ENCODE results near the gene APOO.

The APOO gene

GRCh38 chrX:23907498-23908218 is at the start of gene APOO, which contains the start of gene CXorf58:
Gene APOO (minus strand): TSS chrX:23907938. CDS start chrX:23907702, 236 bp downstream.
Gene CXorf58 (plus strand): TSS chrX:23908006. CDS start chrX:23910303, 2,297 bp downstream.
- no peaks in the 10 kb centered on the region for H3K9me3 ChIP-seq (ENCODE audit: low read depth, low read length)
- peak; percentile 26 for DNase-seq (ENCODE audit: low read depth, low spot score)
- TF ChIP-seq POLR2AphosphoS5 (IDR thresholded peaks at IDR 0.05; ENCODE audit: borderline replicate concordance, low read depth, low read length) = peak; percentile 68; the same call in 1 of the 2 replicates
- TF ChIP-seq EZH2 (IDR thresholded peaks at IDR 0.05) = no peak

GRCh38 chrX:23954396-23954795 is 46.7 kb upstream of the APOO start:
- no peaks in the 10 kb centered on the region for H3K36me3 ChIP-seq (ENCODE audit: insufficient read depth, low read length)
- H3K27ac ChIP-seq = no peak overlapping the region
- H3K9me3 ChIP-seq (ENCODE audit: low read depth, low read length) = no peaks in the 10 kb centered on the region
- no peak overlapping the region for H3K4me3 ChIP-seq
- no peak for TF ChIP-seq FOXP2 (optimal IDR thresholded peaks at IDR 0.05; ENCODE audit: control extremely low read depth, extremely low read length, insufficient read depth)
- TF ChIP-seq EZH2 (IDR thresholded peaks at IDR 0.05) = no peak
- no peak for TF ChIP-seq POLR2AphosphoS5 (IDR thresholded peaks at IDR 0.05; ENCODE audit: borderline replicate concordance, low read depth, low read length)
- no peak for DNase-seq (ENCODE audit: low read depth, low spot score)
- H3K9ac ChIP-seq (ENCODE audit: insufficient read length) = no peak overlapping the region

More at GRCh38 chrX:23907498-23908218, at the start of gene APOO, which contains the start of gene CXorf58:
- H3K9ac ChIP-seq (ENCODE audit: insufficient read length) = peak within 1 kb of the TSS; percentile 80
- peak within 1 kb of the TSS; percentile 53; the same call in 1 of the 2 replicates for H3K27ac ChIP-seq
- no peaks in the 10 kb centered on the region for H3K36me3 ChIP-seq (ENCODE audit: insufficient read depth, low read length)
- peak within 1 kb of the TSS; percentile 81 for H3K4me3 ChIP-seq

- Histone ChIP-seq H3K27ac (peak overlapping the region; percentile 76; the same call in 1 of the 2 replicates), H3K9me3 (ENCODE audit: low read depth, low read length) (no peaks in the 10 kb centered on the region), H3K9ac (ENCODE audit: insufficient read length) (no peak overlapping the region), H3K36me3 (ENCODE audit: insufficient read depth, low read length) (no peaks in the 10 kb centered on the region), H3K4me3 (no peak overlapping the region; the same call in 1 of the 2 replicates)
- no peak for DNase-seq (ENCODE audit: low read depth, low spot score)
- TF ChIP-seq FOXP2 (optimal IDR thresholded peaks at IDR 0.05; ENCODE audit: control extremely low read depth, extremely low read length, insufficient read depth) (no peak), EZH2 (IDR thresholded peaks at IDR 0.05) (no peak)
Measured at GRCh38 chrX:23953908-23954269, 46.2 kb upstream of the APOO start.

- Histone ChIP-seq H3K9ac (ENCODE audit: insufficient read length) (no peak overlapping the region), H3K9me3 (ENCODE audit: low read depth, low read length) (no peaks in the 10 kb centered on the region), H3K27ac (peak overlapping the region; percentile 76), H3K4me3 (peak overlapping the region; percentile 39), H3K36me3 (ENCODE audit: insufficient read depth, low read length) (no peaks in the 10 kb centered on the region)
- no peak for TF ChIP-seq POLR2AphosphoS5 (IDR thresholded peaks at IDR 0.05; ENCODE audit: borderline replicate concordance, low read depth, low read length)
- no peak for TF ChIP-seq EZH2 (IDR thresholded peaks at IDR 0.05)
- DNase-seq (ENCODE audit: low read depth, low spot score) = no peak
Measured at GRCh38 chrX:23952984-23953907, 45.5 kb upstream of the APOO start.

GRCh38 chrX:23952391-23952790 is 44.7 kb upstream of the APOO start:
- no peak for DNase-seq (ENCODE audit: low read depth, low spot score)
- H3K36me3 ChIP-seq (ENCODE audit: insufficient read depth, low read length) = no peaks in the 10 kb centered on the region
- H3K9ac ChIP-seq (ENCODE audit: insufficient read length) = no peak overlapping the region
- no peak for TF ChIP-seq POLR2AphosphoS5 (IDR thresholded peaks at IDR 0.05; ENCODE audit: borderline replicate concordance, low read depth, low read length)
- TF ChIP-seq EZH2 (IDR thresholded peaks at IDR 0.05) = no peak
- no peak for TF ChIP-seq FOXP2 (optimal IDR thresholded peaks at IDR 0.05; ENCODE audit: control extremely low read depth, extremely low read length, insufficient read depth)
- H3K27ac ChIP-seq = peak overlapping the region; percentile 76; the same call in 1 of the 2 replicates
- H3K9me3 ChIP-seq (ENCODE audit: low read depth, low read length) = no peaks in the 10 kb centered on the region
- no peak overlapping the region for H3K4me3 ChIP-seq

- H3K9me3 ChIP-seq (ENCODE audit: low read depth, low read length) = no peaks in the 10 kb centered on the region
- no peak overlapping the region for H3K27ac ChIP-seq
- H3K36me3 ChIP-seq (ENCODE audit: insufficient read depth, low read length) = no peaks in the 10 kb centered on the region
- no peak overlapping the region for H3K4me3 ChIP-seq
- DNase-seq (ENCODE audit: low read depth, low spot score) = no peak
- no peak for TF ChIP-seq EZH2 (IDR thresholded peaks at IDR 0.05)
- no peak overlapping the region for H3K9ac ChIP-seq (ENCODE audit: insufficient read length)
Measured at GRCh38 chrX:23945206-23945605, 37.5 kb upstream of the APOO start.

- Histone ChIP-seq H3K27ac (no peak overlapping the region), H3K36me3 (ENCODE audit: insufficient read depth, low read length) (no peaks in the 10 kb centered on the region), H3K9me3 (ENCODE audit: low read depth, low read length) (no peaks in the 10 kb centered on the region), H3K9ac (ENCODE audit: insufficient read length) (no peak overlapping the region), H3K4me3 (no peak overlapping the region)
- TF ChIP-seq FOXP2 (optimal IDR thresholded peaks at IDR 0.05; ENCODE audit: control extremely low read depth, extremely low read length, insufficient read depth) = no peak
- no peak for TF ChIP-seq POLR2AphosphoS5 (IDR thresholded peaks at IDR 0.05; ENCODE audit: borderline replicate concordance, low read depth, low read length)
- no peak for TF ChIP-seq EZH2 (IDR thresholded peaks at IDR 0.05)
- DNase-seq (ENCODE audit: low read depth, low spot score) = no peak
Measured at GRCh38 chrX:23944234-23944633, 36.5 kb upstream of the APOO start.

- Histone ChIP-seq H3K36me3 (ENCODE audit: insufficient read depth, low read length) (no peaks in the 10 kb centered on the region), H3K9me3 (ENCODE audit: low read depth, low read length) (no peaks in the 10 kb centered on the region), H3K4me3 (no peak overlapping the region), H3K9ac (ENCODE audit: insufficient read length) (no peak overlapping the region), H3K27ac (peak overlapping the region; percentile 85; the same call in 1 of the 2 replicates)
- no peak for TF ChIP-seq FOXP2 (optimal IDR thresholded peaks at IDR 0.05; ENCODE audit: control extremely low read depth, extremely low read length, insufficient read depth)
- no peak for DNase-seq (ENCODE audit: low read depth, low spot score)
Measured at GRCh38 chrX:23939203-23939602, 31.5 kb upstream of the APOO start.
